Cardiac fibroblast (primary cell): ENCODE measurements around the gene MYH7B.

ENCODE experiments used
- DNase-seq, 2 donors: peaks; one replicate each; pipeline versions ENCODE4 v3.0.0 to v3.0.0-alpha.2; 2010; ENCODE audit warnings: low read depth in 2 of 2
- H3K4me3 ChIP-seq, 2 donors: replicated peaks in 1 of 2; 1 replicate in 1 of 2; 2 replicates in 1 of 2; pipeline ENCODE4 v1.5.1; 2011; ENCODE audit warnings: low read depth in 2 of 2, low read length in 2 of 2, mild to moderate bottlenecking in 2 of 2, moderate library complexity in 1 of 2
- CTCF ChIP-seq: IDR thresholded peaks from one replicate; pipeline ENCODE4 v1.5.1; 2011; ENCODE audit warnings: low read depth, mild to moderate bottlenecking, low read length, inconsistent platforms

MYH7B gene

GRCh38 chr20:34921436-34921835 is 34.2 kb upstream of the MYH7B start:
- no peak for TF ChIP-seq CTCF
- peak in 1 of 2 donors; percentile 35 for DNase-seq
- H3K4me3 ChIP-seq: no peak overlapping the region

- H3K4me3 ChIP-seq: no peak overlapping the region
- peak; percentile 86 to 90 for DNase-seq
- no peak for TF ChIP-seq CTCF
Measured at GRCh38 chr20:34922654-34923381, 32.9 kb upstream of the MYH7B start.

- H3K4me3 ChIP-seq: no peak overlapping the region
- DNase-seq: no peak
- no peak for TF ChIP-seq CTCF
Measured at GRCh38 chr20:34923414-34923813, 32.3 kb upstream of the MYH7B start.

GRCh38 chr20:34925341-34925740 is 30.3 kb upstream of the MYH7B start:
- no peak for DNase-seq
- TF ChIP-seq CTCF: no peak
- no peak overlapping the region for H3K4me3 ChIP-seq

GRCh38 chr20:34925981-34926380 is 29.7 kb upstream of the MYH7B start:
- TF ChIP-seq CTCF: no peak
- no peak for DNase-seq
- no peak overlapping the region for H3K4me3 ChIP-seq

GRCh38 chr20:34926581-34926980 is 29.1 kb upstream of the MYH7B start:
- no peak for DNase-seq
- no peak for TF ChIP-seq CTCF
- H3K4me3 ChIP-seq: no peak overlapping the region

GRCh38 chr20:34927736-34928135 is 27.9 kb upstream of the MYH7B start:
- H3K4me3 ChIP-seq: no peak overlapping the region
- DNase-seq: no peak
- no peak for TF ChIP-seq CTCF
